GM11168 (cell line): Measurements from ENCODE around the gene NAXE.
"Not testable (repeated sequence)": the region's sequence is repeated elsewhere in the genome, so short reads cannot be mapped to it uniquely, and the experiment has no call there.

Source experiments
- in situ Hi-C: fragments of 300-500 bp; cut with MboI; formaldehyde crosslinking; loops from one replicate; pipeline ENCODE4 v1.12.0; 2022; ENCODE audit warnings: low sequenced_read_pairs; ENCODE audit not compliant: unreplicated experiment

Gene NAXE

GRCh38 chr1:156565519-156565918 lies 26.1 kb upstream of the NAXE start:
- in situ Hi-C loops, result no loop called here

DNA sequence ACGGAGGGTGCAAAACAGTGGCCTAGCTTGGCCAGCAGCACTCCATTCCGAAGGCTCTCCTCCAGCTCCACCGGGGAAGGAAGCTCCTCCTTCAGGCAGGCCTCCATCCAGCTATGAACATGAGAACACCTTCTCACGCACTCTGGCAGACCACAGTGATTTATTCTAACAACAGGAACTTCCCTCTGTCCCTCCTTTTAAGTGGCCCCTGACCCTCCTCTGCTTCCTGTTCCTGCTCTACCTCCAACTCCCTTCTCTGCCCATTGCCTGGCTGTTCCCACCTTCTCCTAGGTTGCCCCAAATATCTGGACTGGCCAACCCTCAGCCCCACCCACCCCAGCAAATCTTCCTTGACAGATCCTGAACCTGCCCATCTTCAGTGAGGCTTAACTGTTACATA lies 25.1 kb upstream of the NAXE start:
- in situ Hi-C loops, result no loop called here

- in situ Hi-C loops, result no loop called here
Observed at GRCh38 chr1:156571261-156571852, 20.2 kb upstream of the NAXE start.

DNA sequence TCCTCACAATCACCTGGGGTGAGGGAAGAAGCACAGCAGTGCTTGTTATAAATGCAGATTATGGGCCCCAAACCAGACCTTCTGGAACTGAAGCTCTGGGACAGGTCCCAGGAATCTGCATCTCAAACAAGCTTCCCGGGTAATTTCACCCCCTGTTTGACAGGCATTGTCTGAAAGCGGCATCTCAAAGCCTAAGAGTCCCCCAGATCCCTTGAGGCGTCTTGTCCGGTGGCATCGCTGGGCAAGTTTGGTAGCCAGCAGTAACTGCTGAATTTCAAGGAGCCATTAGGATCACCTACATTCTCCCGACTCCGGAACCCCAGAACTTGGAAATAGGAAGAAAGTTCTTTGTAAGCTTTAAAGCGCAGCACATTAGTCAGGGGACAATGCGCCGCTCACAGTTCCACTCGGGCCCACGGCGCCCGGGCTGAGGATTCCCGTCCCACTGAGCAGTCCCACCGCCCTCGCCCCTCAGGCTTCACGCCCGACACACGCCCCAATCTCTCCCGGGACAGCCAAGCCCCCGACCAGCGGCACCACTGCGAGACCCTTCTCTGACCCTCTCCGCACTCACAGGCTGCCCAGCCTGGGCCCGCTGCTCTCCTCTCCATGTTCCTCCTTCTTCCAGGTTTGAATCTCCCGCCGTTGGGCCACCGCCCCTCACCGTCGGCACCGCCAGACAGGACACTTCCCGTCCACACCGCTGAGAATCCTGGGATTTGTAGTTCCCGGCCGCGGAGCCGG lies 19.5 kb upstream of the NAXE start, which contains the start of gene IQGAP3:
Gene IQGAP3 (minus strand): TSS at position 647 of the 744 bp plus-strand sequence. CDS start 36 bp downstream, at position 611.
- in situ Hi-C loops, result no loop called here

- in situ Hi-C loops, result no loop called here
Observed at GRCh38 chr1:156572663-156573018, 18.9 kb upstream of the NAXE start.

DNA sequence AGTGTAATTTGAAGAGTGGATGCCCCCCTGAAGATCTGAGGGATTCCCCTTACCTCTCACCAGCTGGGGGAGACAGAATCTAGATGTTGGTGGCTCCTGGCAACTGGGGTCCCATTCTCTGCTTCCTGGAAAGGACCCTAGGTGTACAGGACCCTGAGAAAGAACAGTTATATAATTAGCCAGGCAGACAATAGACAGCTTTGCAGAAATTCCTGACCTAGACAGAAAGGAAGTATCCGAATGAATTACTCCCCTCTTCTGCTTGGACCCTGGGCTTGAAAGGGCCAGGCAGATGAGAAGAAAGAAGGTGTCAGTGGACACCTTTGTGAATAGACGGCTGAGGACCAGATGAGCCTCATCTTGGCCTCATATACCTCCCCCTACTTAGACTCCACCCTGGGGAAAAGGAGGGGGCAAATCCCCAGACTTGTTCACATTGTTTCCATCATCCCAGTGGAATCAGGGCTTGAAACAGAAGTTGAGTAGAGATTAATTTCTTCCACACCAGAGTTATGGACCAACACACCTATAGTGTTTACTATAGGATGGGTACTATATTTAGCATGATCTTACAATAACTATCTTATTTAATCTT lies 17.4 kb upstream of the NAXE start:
- in situ Hi-C loops, result no loop called here

GRCh38 chr1:156577550-156577949 lies 14.0 kb upstream of the NAXE start:
- in situ Hi-C loops, result no loop called here

DNA sequence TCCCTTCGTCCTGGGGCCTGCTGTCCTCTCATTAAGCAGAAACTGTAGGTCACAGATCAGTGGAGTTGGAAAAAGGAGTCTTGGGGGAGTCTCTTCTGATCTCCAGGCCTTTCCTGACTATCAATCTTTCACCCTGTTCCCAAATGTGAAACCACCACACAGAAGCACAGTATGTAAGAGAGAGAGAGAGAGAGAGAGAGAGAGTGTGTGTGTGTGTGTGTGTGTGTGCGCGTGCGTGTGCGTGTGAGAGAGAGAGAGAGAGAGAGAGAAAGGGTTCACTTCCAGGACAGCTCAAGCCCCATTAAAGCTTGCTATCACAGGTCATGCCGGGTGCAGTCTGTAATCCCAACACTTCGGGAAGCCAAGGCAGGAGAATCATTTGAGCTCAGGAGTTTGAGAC lies 13.5 kb upstream of the NAXE start:
- in situ Hi-C loops, result no loop called here

DNA sequence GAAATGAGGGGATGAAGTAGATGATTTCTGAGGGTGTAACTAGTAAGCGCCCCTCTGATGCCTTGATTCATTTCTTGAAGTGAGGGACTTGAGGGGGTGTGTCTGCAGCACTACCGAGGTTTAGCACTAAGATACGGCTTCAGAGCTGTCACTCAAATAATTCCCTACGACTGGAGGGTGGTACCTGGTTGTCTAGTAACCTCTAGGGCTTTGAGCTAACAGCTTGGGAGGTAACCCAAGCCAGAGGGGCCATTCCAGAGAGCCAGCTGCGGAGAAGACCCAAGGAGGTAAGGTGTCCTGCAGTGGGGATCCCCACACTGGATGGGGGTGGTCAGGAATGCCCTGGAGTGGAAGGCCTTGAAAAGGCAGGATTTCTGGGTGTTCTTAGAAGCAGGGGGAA lies 12.1 kb upstream of the NAXE start, which contains the start of gene TTC24:
Gene TTC24 (plus strand): TSS at position 252 of the 400 bp plus-strand sequence. CDS start 1,642 bp downstream, outside the sequence.
- in situ Hi-C loops, result no loop called here

DNA sequence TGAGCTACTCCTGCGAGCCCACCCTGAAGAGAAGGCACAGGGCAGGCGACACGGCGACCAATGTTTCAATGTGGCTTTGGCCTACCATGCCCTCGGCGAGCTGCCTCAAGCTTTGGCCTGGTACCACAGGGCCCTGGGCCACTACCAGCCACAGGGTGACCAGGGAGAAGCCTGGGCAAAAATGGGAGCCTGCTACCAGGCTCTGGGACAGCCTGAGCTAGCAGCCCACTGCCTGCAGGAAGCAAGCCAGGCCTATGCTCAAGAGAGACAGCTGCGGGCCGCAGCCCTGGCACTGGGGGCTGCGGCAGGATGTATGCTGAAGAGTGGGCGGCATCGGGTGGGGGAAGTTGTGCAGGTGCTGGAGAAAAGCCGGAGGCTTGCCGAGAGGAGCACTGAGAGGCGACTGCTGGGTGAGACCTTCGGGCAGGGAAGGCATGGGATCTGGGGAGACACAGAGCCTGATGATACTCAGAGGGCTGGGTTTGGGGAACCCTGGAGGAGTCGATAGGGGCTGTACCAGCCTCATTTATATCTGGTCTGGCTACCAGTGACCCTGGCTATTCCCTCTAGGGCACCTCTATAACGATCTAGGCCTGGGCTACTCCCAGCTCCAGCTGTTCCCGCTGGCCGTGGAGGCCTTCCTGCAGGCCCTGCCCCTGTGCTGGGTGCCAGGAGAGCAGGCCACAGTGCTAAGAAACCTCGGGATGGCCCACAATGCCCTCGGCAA lies 9.8 kb upstream of the NAXE start:
- in situ Hi-C loops, result no loop called here

GRCh38 chr1:156582388-156583017 lies 9.1 kb upstream of the NAXE start:
- in situ Hi-C loops, result no loop called here

DNA sequence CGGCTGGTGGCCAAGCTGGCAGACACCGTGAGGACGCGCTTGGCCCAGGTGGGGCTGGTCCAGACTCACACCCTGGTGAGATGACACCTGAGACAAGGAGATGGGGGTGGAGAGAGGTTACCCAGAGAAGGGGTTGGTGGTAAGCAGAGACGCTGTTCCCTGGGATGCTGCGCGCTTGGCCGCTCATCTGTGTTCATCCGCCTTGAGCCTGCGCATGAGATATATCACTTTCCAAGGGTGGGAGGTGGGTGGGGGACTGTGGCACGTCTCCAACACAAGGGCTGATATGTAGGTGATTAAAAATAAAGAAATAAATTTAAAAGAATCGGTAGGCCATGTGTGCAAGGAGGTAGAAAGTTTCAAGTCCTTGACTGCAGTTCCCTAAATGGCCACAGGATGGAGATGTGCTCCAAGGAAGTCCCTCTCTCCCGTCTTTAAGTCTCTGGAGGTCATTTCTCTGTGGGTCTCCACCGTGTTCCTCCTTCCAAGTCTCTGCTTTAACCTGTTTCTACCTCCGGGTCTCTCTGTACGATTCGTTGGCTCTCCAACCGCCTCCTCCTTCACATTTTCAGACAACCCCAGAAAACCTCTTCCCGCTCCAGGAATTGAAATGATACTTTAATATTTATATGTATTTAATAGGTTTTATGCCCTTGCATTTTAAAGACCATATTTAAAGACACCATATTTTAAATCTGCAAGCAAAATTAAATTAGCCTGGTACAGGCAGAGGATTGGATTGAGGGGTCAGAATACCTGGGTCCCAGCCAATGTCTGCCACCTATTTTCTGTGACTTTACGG lies 7.6 kb upstream of the NAXE start:
- in situ Hi-C loops, result no loop called here

DNA sequence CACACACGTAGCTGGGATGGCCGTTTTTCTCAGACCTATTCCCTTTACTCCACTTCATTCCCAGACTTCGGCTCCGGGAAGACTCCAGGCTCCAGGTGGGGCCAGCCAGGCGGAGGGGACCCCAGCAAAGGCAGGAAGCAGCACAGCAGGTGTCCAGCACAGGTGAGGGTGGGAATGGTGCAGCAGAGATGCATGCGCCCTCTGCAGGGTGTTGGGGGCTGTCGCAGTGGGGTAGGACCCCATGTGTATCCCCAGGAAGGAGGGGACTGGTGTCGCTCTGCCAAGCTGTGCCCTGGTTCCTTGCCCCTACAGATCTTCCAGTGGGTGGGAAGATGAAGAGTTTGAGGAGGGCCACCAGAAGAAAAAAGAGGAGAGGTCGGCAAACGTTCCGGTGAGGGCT lies 6.8 kb upstream of the NAXE start:
- in situ Hi-C loops, result no loop called here

DNA sequence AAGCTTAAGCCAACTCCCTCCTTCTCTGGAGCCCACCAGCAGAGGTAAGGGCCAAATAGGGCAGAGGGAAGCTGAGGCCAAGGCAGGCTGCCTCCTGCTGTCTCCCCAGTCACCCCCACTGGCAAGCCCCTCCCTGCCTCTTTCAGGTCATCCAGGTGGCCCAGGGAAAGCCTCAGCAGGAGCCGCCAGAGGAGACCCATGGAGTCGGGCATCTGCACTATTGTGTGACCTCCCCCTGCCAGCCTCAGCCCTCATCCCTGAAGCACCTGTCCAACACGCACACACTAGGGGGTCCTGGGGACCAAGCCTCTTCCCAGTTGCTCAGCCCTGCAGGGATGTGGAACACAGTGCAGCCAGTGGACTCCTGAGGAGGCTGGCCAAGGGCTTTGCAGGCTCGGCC lies 5.3 kb upstream of the NAXE start:
- in situ Hi-C loops, result no loop called here

DNA sequence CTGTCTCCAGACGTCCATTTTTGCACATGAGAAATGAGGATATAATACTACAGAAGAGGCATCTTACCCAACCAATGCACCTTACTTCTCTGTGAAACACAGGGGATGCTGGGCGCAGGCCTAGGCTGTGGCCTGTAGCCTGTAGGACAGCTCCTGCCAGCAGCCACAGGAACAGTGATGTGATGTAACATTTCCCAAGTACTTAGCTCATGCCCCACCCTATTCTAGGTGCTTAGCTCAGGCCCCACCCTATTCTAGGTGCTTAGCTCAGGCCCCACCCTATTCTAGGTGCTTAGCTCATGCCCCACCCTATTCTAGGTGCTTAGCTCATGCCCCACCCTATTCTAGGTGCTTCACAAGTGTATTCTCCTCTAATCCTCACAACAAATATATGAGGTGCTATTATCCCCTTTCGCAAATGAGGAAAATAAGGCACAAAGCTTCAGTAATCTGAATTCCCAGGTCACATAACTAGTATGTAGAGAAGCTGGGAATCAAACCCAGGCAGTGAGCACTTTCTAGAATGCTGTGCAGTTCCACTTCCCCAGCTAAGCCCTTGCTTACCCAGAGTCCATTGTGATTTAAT lies 4.6 kb upstream of the NAXE start:
- in situ Hi-C loops, result no loop called here

DNA sequence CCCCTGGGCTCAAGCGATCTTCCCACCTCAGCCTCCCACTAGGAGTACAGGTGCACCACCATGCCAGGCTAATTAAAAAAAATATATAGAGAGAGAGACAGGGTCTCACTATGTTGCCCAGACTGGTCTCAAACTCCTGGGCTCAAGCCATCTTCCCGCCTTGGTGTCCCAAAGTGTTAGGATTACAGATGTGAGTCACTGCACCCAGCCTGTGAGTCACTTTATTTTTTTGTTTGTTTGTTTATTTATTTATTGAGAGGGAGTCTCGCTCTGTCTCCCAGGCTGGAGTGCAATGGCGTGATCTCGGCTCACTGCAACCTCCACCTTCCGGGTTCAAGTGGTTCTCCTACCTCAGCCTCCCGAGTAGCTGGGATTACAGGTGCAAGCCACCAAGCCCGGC lies 3.6 kb upstream of the NAXE start:
- in situ Hi-C loops, result not testable (repeated sequence)

DNA sequence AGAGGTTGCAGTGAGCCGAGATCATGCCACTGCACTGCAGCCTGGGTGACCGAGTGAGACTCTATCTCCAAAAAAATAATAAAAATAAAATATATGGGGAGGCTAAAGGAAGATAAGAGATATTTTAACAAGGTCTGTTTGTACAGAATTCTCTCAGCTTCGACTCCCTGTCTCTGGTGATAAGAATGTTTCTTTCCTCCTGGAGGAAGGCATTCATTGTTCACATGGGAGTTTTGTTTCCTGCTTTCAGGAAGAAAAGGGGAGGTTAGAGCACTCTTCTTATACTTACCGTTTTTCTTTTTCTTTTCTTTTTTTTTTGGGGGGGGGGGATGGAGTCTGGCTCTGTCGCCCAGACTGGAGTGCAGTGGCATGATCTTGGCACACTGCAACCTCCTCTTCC lies 2.0 kb upstream of the NAXE start:
- in situ Hi-C loops, result no loop called here

DNA sequence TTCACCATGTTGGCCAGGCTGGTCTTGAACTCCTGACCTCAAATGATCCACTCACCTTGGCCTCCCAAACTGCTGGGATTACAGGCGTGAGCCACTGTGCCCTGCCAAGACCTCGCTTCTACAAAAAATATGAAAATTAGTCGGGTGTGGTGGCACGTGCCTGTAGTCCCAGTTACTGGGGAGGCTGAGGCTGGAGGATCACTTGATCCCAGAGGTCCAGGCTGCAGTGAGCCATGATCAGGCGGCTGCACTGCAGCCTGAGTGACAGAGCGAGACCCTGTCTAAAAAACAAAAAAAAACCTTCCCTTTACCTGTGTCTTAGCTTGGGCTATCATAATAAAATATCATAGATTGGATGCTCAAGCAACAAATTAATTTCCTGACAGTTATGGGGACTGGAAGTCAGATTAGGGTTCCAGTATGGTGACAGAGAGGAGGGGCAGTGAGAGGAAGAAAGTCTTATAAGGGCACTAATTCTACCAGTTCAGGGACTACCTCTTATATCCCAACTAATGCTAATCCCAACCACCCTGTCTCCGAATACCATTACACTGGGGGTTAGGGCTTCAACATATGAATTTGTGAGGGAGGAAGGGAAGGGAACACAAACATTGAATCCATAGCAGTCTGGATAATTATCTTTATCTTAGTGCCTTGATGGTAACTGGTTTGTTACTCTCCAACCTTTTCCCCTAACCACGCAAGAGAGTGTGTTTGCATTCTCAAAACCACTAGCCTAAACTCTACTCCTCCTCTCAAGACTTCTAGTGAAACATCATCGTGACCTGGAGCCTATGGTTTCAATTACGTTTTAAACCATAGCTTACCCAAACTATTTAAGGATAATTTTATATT lies 1.0 kb upstream of the NAXE start:
- in situ Hi-C loops, result no loop called here

DNA sequence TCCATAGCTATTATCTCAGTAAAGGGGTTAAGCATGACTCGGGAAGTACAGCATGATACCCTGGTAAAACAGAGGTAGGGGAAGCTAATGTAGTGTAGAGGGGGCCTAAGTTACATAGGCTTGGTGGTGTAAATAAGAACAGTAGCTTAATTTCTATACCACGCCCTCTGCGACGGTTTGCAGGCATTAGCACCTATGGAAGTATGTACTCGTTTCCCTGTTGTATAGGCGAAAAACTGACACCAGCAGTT lies 470 bp upstream of the NAXE start:
- in situ Hi-C loops, result no loop called here
